K562 (cell line): ENCODE measurements around the gene DCLK2. TPM values are rescaled to one million over a fixed set of nuclear protein-coding genes. Genes with fewer than 3 reads are reported as not detected.

Source experiments
- ATAC-seq: fragments of 200-7000 bp; cut with Tn5 transposase; 3 replicates; pipeline ENCODE4 v1.9.1; 2020; ENCODE audit warnings: moderate library complexity
- BruUV-seq: library from RNA; stranded (reverse); fragments of 400-500 nt; replicated peaks from 2 replicates; lab custom pipeline; 2021; lab: Mats Ljungman, UMichigan
- CTCF ChIA-PET: fragments of 300-600 bp; formaldehyde crosslinking; extraction: SDS; loops from one replicate; lab custom pipeline; 2021; ENCODE audit warnings: low intra/inter-chr PET ratio; lab: Yijun Ruan, JAX
- POLR2A ChIA-PET: fragments of 300-600, 350-650 bp; sonication (Branson Sonifier 250); formaldehyde crosslinking; extraction: SDS; loops from one replicate; lab custom pipeline; 2021; ENCODE audit warnings: antibody characterized with exemption, inconsistent platforms; lab: Yijun Ruan, JAX
- DNase-seq, 4 experiments: peaks; one replicate each; pipeline versions ENCODE4 v3.0.0 to v3.0.0-alpha.2; 2011 to 2018; ENCODE audit warnings: low spot score in 3 of 4, mixed read lengths in 3 of 4; ENCODE audit errors: extremely low read depth in 1 of 4
- FAIRE-seq: peaks from 2 replicates; lab custom pipeline; 2011; peaks lifted over from hg19 to GRCh38; lab: Jason Lieb, UNC
- H2AFZ ChIP-seq: 2 replicates; pipeline ENCODE4 v1.6.0; 2011; ENCODE audit warnings: low read depth, low read length, control low read depth, inconsistent platforms
- H3K27ac ChIP-seq: fragments of 200-600 bp; 3 replicates; pipeline ENCODE4 v1.8.0; 2011; ENCODE audit warnings: low read depth, mild to moderate bottlenecking, control low read depth, inconsistent platforms, low read length, moderate library complexity, mixed read lengths; ENCODE audit errors: extremely low read depth
- H3K27me3 ChIP-seq, 2 experiments: fragments of 300-600 bp in 1 of 2; 2 replicates in 1 of 2; 3 replicates in 1 of 2; pipeline versions ENCODE4 v1.6.0 to v1.8.0; 2011; ENCODE audit warnings: inconsistent platforms in 2 of 2, low read length in 2 of 2, mild to moderate bottlenecking in 1 of 2, mixed read lengths in 1 of 2, moderate library complexity in 1 of 2; ENCODE audit not compliant: control insufficient read depth in 2 of 2, insufficient read depth in 2 of 2
- H3K36me3 ChIP-seq: fragments of 300-600 bp; 3 replicates; pipeline ENCODE4 v1.8.0; 2011; ENCODE audit warnings: mild to moderate bottlenecking, low read length, inconsistent platforms; ENCODE audit not compliant: control insufficient read depth, insufficient read depth
- H3K4me1 ChIP-seq, 2 experiments: fragments of 200-600 bp in 1 of 2; replicated peaks in 1 of 2; 2 replicates in 1 of 2; 3 replicates in 1 of 2; pipeline versions ENCODE4 v1.5.1 to v1.8.0; 2011; ENCODE audit warnings: inconsistent platforms in 2 of 2, low read length in 2 of 2, mild to moderate bottlenecking in 1 of 2, mixed read lengths in 1 of 2, moderate library complexity in 1 of 2; ENCODE audit not compliant: control insufficient read depth in 2 of 2, insufficient read depth in 2 of 2
- H3K4me2 ChIP-seq: 2 replicates; pipeline ENCODE4 v1.6.1; 2011; ENCODE audit warnings: low read length, control low read depth, inconsistent platforms, mixed read lengths; ENCODE audit not compliant: insufficient read depth
- H3K4me3 ChIP-seq: fragments of 200-600 bp; sonication (generic), shearing (Covaris generic); 2 replicates; pipeline ENCODE4 v1.5.1; 2016; ENCODE audit warnings: control low read depth, inconsistent platforms
- H3K79me2 ChIP-seq: fragments of 200-600 bp; 3 replicates; pipeline ENCODE4 v1.8.0; 2011; ENCODE audit warnings: low read length, inconsistent platforms; ENCODE audit not compliant: control insufficient read depth, insufficient read depth
- H3K9ac ChIP-seq, 2 experiments: 2 replicates each; pipeline versions ENCODE4 v1.6.0 to v1.6.1; 2011; ENCODE audit warnings: low read depth in 2 of 2, low read length in 2 of 2, control low read depth in 1 of 2, inconsistent platforms in 1 of 2, mild to moderate bottlenecking in 1 of 2, mixed read lengths in 1 of 2; ENCODE audit not compliant: insufficient read depth in 1 of 2
- H3K9me1 ChIP-seq: one replicate; pipeline ENCODE4 v1.6.0; 2011; ENCODE audit warnings: inconsistent platforms, mild to moderate bottlenecking, low read length, moderate library complexity; ENCODE audit not compliant: control insufficient read depth, insufficient read depth
- H3K9me3 ChIP-seq: replicated peaks from 2 replicates; pipeline ENCODE4 v1.5.1; 2011; ENCODE audit warnings: low read depth, low read length, inconsistent platforms; ENCODE audit not compliant: control insufficient read depth, insufficient read depth
- H4K20me1 ChIP-seq: replicated peaks from 2 replicates; pipeline ENCODE4 v1.6.1; 2011; ENCODE audit warnings: low read length, inconsistent platforms, mixed read lengths; ENCODE audit not compliant: control insufficient read depth, insufficient read depth
- CEBPG ChIP-seq, 3 experiments: fragments of 200-800 bp in 1 of 3; sonication (Bioruptor generic) in 1 of 3; sonication (generic) in 1 of 3; formaldehyde crosslinking in 1 of 3; IDR thresholded peaks in 2 of 3; conservative IDR thresholded peaks in 1 of 3; 2 replicates each; pipeline versions ENCODE4 v1.6.1 to v1.8.0; 2016 to 2022; ENCODE audit warnings: missing compliant biosample characterization in 2 of 3, missing genetic modification characterization in 2 of 3, mild to moderate bottlenecking in 1 of 3, missing genetic modification reagents in 1 of 3
- FOXK2 ChIP-seq, 2 experiments: fragments of 450-650 bp; IDR thresholded peaks in 1 of 2; conservative IDR thresholded peaks in 1 of 2; 2 replicates each; pipeline ENCODE4 v1.6.1; 2016; ENCODE audit warnings: low read depth in 2 of 2, mild to moderate bottlenecking in 1 of 2
- SRF ChIP-seq, 2 experiments: fragments of 250-450, 450-650 bp in 1 of 2; sonication (Bioruptor Pico) in 1 of 2; sonication (generic) in 1 of 2; formaldehyde crosslinking; IDR thresholded peaks; 2 replicates each; pipeline versions ENCODE4 v1.5.0 to v1.5.1; 2020 to 2022; ENCODE audit warnings: mild to moderate bottlenecking in 1 of 2, missing genetic modification reagents in 1 of 2
- ZNF263 ChIP-seq: sonication (generic); formaldehyde crosslinking; IDR thresholded peaks from 2 replicates; pipeline ENCODE4 v1.8.0; 2022; ENCODE audit warnings: mild to moderate bottlenecking, missing genetic modification reagents, borderline replicate concordance
- WGBS: fragments of 100-300 bp; shearing (Covaris generic); methylation state at CpG from one replicate; pipeline ENCODE4 v1.1.6; 2016; ENCODE audit warnings: low coverage, mixed read lengths; ENCODE audit not compliant: insufficient coverage; ENCODE audit errors: missing lambda C conversion rate; 5-methylcytosine and 5-hydroxymethylcytosine counted together
- in situ Hi-C: fragments of 300-500 bp; cut with MboI; formaldehyde crosslinking; loops from 4 replicates; pipeline ENCODE4 v1.15.0; 2018; ENCODE audit warnings: inconsistent platforms, mixed read lengths
- intact Hi-C: fragments of 100-400 bp; cut with micrococcal nuclease; formaldehyde crosslinking; loops from 2 replicates; pipeline ENCODE4 v1.14.2; 2022
- polyA plus RNA-seq, 8 experiments: library from polyadenylated mRNA; depleted of rRNA in 4 of 8; stranded (reverse) in 5 of 8; unstranded in 3 of 8; fragments of >200 nt; fragmentation: Nextera tagmentation in 2 of 8; fragmentation: Illumina TruSeq in 1 of 8; extraction: Ambion mirVana in 2 of 8; extraction: Trizol in 1 of 8; gene quantifications; 2 replicates each; pipeline versions ENCODE4 v1.2.1 to v1.2.3, GENCODE V29; 2011 to 2014; ENCODE audit warnings: inconsistent platforms in 1 of 8, missing spikeins in 1 of 8
- total RNA-seq, 7 experiments: library from RNA; depleted of rRNA in 6 of 7; stranded (reverse); fragments of >200 nt in 6 of 7; fragmentation: Illumina TruSeq in 2 of 7; extraction: Trizol in 2 of 7; gene quantifications; 2 replicates each; pipeline versions ENCODE4 v1.2.1 to v1.2.3, GENCODE V29; 2011 to 2021; ENCODE audit warnings: low replicate concordance in 1 of 7
- TF ChIP-seq, protein P1 (sequence below), 2 experiments: fragments of 450-650 bp in 1 of 2; sonication (generic) in 1 of 2; formaldehyde crosslinking in 1 of 2; IDR thresholded peaks in 1 of 2; conservative IDR thresholded peaks in 1 of 2; 2 replicates each; pipeline versions ENCODE4 v1.6.1 to v1.8.1; 2016 to 2023; ENCODE audit warnings: mild to moderate bottlenecking in 2 of 2, moderate library complexity in 2 of 2, inconsistent platforms in 1 of 2, missing genetic modification reagents in 1 of 2
- TF ChIP-seq, protein P2 (sequence below): fragments of 250-450 bp; sonication (Bioruptor Pico); IDR thresholded peaks from 2 replicates; pipeline ENCODE4 v1.9.0; 2021; ENCODE audit warnings: mild to moderate bottlenecking, inconsistent platforms

The DCLK2 gene
- total and polyA plus RNA-seq, 9 of the 15 experiments (the other 6 are each of a cell fraction or from before 2014, with no cell fraction given): not detected

- no peak overlapping the region for H3K9ac ChIP-seq
- no peaks in the 10 kb centered on the region for H3K4me1 ChIP-seq
- H3K79me2 ChIP-seq: no peaks in the 10 kb centered on the region
- H4K20me1 ChIP-seq: no peaks in the 10 kb centered on the region
- in situ Hi-C loops (no loop called here), intact Hi-C loops (no loop called here)
- FAIRE-seq (no peak), DNase-seq (no peak), ATAC-seq (no peak)
- H2AFZ ChIP-seq: no peak overlapping the region
- no peak overlapping the region for H3K4me2 ChIP-seq
- no TSS peak for BruUV-seq
- no peaks in the 10 kb centered on the region for H3K36me3 ChIP-seq
- no peak overlapping the region for H3K4me3 ChIP-seq
- ChIA-PET POLR2A (no interaction called here), CTCF (no interaction called here)
- H3K9me1 ChIP-seq: no peaks in the 10 kb centered on the region
- WGBS: 0% methylated on average over 1 of the region's 1 CpG
- H3K9me3 ChIP-seq: no peaks in the 10 kb centered on the region
- no peak overlapping the region for H3K27ac ChIP-seq
- TF ChIP-seq FOXK2 (conservative IDR thresholded peaks at IDR 0.05 in 1 of 2, IDR thresholded peaks at IDR 0.05 in 1 of 2; ENCODE audit: low read depth in 2 of 2): no peak
- TF ChIP-seq, protein P1, sequence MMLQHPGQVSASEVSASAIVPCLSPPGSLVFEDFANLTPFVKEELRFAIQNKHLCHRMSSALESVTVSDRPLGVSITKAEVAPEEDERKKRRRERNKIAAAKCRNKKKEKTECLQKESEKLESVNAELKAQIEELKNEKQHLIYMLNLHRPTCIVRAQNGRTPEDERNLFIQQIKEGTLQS (IDR thresholded peaks at IDR 0.05): 0 out of 2 replicates have a peak, but pooled peaks have one; percentile 23
- TF ChIP-seq, protein P1 (CRISPR knock-in tag; conservative IDR thresholded peaks at IDR 0.05): no peak
- TF ChIP-seq, protein P2, sequence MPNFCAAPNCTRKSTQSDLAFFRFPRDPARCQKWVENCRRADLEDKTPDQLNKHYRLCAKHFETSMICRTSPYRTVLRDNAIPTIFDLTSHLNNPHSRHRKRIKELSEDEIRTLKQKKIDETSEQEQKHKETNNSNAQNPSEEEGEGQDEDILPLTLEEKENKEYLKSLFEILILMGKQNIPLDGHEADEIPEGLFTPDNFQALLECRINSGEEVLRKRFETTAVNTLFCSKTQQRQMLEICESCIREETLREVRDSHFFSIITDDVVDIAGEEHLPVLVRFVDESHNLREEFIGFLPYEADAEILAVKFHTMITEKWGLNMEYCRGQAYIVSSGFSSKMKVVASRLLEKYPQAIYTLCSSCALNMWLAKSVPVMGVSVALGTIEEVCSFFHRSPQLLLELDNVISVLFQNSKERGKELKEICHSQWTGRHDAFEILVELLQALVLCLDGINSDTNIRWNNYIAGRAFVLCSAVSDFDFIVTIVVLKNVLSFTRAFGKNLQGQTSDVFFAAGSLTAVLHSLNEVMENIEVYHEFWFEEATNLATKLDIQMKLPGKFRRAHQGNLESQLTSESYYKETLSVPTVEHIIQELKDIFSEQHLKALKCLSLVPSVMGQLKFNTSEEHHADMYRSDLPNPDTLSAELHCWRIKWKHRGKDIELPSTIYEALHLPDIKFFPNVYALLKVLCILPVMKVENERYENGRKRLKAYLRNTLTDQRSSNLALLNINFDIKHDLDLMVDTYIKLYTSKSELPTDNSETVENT (CRISPR knock-in tag): no peak
- TF ChIP-seq SRF (CRISPR knock-in tag; IDR thresholded peaks at IDR 0.05): no peak
- TF ChIP-seq ZNF263 (CRISPR knock-in tag): no peak
- TF ChIP-seq CEBPG (CRISPR knock-in tag; IDR thresholded peaks at IDR 0.05): no peak
- TF ChIP-seq CEBPG (tag; conservative IDR thresholded peaks at IDR 0.05 in 1 of 2, IDR thresholded peaks at IDR 0.05 in 1 of 2): peak in 1 of 2 experiments; percentile 64; a peak in 2 of 4 replicates
- H3K27me3 ChIP-seq: no peaks in the 10 kb centered on the region
These were observed 8.9 kb upstream of the DCLK2 start for GRCh38 chr4:150069353-150069752.
